22Rv1 (cell line): ENCODE measurements around the gene TENM4.

Experiments used
- H3K27ac ChIP-seq: fragments of 450-650 bp; 2 replicates; pipeline ENCODE4 v1.5.1; 2017
- ZFX ChIP-seq: fragments of 450-650 bp; IDR thresholded peaks from 2 replicates; pipeline ENCODE4 v1.6.1; 2017; ENCODE audit warnings: antibody characterized with exemption, borderline replicate concordance
- TF ChIP-seq, protein P1 (sequence below): fragments of 450-650 bp; IDR thresholded peaks from 2 replicates; pipeline ENCODE4 v1.5.1; 2017; ENCODE audit warnings: mild to moderate bottlenecking

The TENM4 gene

DNA sequence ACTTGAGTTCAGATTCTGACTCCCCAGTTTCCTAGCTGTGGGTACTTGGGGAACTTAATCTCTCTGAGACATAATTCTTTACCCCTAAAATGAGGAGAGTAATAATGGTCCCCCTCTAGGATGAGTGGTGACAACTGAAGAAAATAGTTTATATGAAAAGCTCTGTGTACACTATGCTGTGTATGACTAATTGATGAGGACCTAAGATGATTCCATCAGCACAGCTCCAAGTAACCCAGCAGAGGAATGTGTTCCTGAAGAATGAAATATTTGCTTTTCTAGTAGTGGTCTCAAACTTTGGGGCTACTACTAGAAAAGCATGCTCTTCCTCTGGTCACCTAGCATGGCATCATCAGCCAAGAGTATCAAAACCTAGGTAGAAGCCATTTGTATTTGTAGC lies 648.9 kb downstream of the TENM4 start:
- TF ChIP-seq ZFX, result no peak
- TF ChIP-seq, protein P1, sequence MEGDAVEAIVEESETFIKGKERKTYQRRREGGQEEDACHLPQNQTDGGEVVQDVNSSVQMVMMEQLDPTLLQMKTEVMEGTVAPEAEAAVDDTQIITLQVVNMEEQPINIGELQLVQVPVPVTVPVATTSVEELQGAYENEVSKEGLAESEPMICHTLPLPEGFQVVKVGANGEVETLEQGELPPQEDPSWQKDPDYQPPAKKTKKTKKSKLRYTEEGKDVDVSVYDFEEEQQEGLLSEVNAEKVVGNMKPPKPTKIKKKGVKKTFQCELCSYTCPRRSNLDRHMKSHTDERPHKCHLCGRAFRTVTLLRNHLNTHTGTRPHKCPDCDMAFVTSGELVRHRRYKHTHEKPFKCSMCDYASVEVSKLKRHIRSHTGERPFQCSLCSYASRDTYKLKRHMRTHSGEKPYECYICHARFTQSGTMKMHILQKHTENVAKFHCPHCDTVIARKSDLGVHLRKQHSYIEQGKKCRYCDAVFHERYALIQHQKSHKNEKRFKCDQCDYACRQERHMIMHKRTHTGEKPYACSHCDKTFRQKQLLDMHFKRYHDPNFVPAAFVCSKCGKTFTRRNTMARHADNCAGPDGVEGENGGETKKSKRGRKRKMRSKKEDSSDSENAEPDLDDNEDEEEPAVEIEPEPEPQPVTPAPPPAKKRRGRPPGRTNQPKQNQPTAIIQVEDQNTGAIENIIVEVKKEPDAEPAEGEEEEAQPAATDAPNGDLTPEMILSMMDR, result no peak

DNA sequence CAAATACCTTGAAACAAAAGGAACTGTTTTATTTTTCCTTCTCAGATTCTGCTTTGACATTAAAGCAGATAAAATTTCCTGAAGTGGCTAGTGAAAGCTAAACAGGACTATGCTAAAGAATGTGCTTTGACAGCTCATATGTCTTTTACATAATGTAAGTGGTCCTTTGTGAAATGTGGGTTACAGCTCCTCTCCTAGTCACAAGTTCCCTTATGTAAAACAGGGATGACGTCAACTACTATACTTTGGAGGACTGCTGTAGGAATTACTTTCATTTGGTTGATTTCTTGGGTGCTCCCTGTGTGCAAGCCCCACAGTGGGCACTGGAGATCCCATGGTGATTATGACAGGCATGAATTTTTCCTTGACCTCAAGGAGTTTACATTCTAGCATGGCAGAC lies 649.6 kb downstream of the TENM4 start:
- H3K27ac ChIP-seq, result no peak overlapping the region
- no peak for TF ChIP-seq ZFX
- TF ChIP-seq, protein P1, result no peak

More for the DNA sequence above, 648.9 kb downstream of the TENM4 start:
- H3K27ac ChIP-seq, result no peak overlapping the region

DNA sequence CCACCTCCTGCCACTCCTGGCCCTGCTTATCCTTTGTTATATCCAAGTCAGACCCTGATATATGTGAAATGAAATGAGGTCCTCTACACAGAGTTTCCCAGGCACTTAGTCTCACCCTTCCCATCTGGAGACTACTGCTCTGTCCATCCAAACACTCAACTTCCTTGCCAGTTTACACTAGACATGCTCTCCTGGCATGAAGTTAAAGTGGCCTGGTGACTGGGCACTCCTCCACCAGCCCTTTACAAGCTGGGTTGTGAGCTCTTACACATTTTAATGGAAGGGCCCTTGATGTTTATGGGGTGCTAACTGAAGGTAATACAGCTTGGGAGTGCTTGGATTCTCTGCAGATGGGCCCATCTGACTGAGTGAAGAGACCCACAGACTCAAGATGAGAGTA lies 650.0 kb downstream of the TENM4 start:
- TF ChIP-seq ZFX, result no peak
- TF ChIP-seq, protein P1, result no peak
- H3K27ac ChIP-seq, result no peak overlapping the region

DNA sequence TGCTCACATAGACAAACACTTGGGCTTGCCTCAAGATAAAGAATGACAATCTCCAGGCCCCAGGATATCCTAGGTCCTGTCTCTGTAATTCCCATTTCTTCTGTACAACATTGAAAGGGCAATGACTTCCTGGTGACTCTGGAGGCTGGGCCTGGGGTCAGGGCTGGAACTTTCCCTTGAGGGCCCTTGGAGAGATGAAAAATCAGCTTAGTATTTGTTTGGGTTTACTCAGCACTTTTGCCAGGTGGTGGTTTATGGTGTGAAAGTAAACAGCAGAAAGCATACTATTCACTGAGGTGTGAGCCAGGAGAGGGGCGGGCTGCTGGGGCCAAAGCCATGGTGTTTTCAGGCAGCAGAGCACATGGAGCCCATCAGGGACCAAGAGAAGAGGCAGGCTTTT lies 651.5 kb downstream of the TENM4 start:
- H3K27ac ChIP-seq, result no peak overlapping the region
- TF ChIP-seq, protein P1, result no peak
- TF ChIP-seq ZFX, result no peak

DNA sequence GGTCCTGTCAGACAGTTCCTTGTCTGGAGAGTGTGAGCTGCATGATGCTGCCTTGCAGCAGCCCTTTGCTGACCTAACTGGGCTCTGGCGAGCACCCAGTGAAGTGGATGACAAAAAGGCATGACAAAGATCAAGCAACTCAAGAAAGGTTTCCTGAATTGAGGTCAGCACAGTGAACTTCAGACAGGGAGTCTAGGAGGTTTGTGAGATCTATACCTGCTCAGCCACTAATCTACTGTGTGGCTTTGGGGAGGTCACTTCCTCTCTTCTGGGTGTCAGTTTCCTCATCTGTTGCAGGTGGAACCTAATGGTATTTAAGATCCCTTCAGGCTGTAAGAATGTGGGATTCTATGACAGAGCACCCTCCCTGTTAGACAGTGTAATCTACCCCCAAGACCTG lies 652.3 kb downstream of the TENM4 start:
- H3K27ac ChIP-seq, result no peak overlapping the region
- TF ChIP-seq, protein P1, result no peak
- TF ChIP-seq ZFX, result no peak

DNA sequence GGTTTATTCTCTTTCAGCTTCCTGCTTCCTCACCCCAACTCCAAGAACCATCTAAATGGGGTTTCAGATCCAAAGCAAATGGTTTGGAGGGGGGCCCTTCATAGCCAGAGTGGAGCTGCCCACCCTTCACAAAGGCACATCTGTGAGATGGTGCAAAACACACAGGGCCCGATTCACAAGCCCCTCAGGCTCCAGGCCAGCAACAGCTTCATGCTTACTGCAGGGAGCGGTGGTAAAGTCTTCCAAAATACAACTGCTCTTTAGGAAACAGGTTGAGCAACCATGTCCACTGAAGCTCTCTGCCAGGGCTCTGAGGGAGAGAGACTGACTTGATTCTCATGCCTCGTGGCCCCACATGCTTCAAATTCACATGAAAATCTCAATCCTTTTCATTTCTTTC lies 653.1 kb downstream of the TENM4 start:
- no peak for TF ChIP-seq ZFX
- TF ChIP-seq, protein P1, result no peak
- no peak overlapping the region for H3K27ac ChIP-seq

DNA sequence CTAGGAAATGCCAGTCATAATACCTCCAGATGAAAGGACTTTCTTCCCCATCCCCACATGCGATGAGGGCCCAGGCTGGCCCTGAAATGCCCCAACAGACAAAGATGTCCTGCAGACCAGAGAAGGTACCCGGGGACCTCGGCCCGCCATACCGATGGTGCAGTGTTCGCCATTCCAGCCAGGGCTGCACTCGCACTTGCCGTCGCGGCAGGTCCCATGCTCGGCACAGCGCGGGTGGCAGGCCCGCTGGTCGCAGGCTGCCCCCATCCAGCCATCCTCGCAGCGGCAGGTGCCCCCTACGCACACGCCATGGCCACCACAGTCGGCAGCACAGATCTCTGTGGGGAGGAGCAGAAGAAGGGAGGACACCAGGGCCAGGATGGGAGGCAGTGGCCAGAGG lies 654.1 kb downstream of the TENM4 start:
- TF ChIP-seq, protein P1, result no peak
- H3K27ac ChIP-seq, result no peak overlapping the region
